Mucosa of rectum (tissue), 2 donors: ENCODE measurements around the gene NPB.

ENCODE experiments used
- H3K27ac ChIP-seq, 2 donors: one replicate each; pipeline ENCODE4 v1.7.0; 2013; ENCODE audit warnings: inconsistent platforms in 2 of 2, low read depth in 2 of 2, low read length in 2 of 2
- H3K27me3 ChIP-seq, 2 donors: one replicate each; pipeline ENCODE4 v1.7.0; 2013; ENCODE audit warnings: low read length in 2 of 2; ENCODE audit not compliant: control insufficient read depth in 2 of 2, insufficient read depth in 2 of 2
- H3K36me3 ChIP-seq, 2 donors: one replicate each; pipeline ENCODE4 v1.7.0; 2013; ENCODE audit warnings: low read length in 2 of 2; ENCODE audit not compliant: control insufficient read depth in 2 of 2, insufficient read depth in 2 of 2
- H3K4me1 ChIP-seq, 2 donors: one replicate each; pipeline ENCODE4 v1.7.0; 2013; ENCODE audit warnings: low read length in 2 of 2, mild to moderate bottlenecking in 1 of 2; ENCODE audit not compliant: control insufficient read depth in 2 of 2, insufficient read depth in 2 of 2
- H3K4me3 ChIP-seq, 2 donors: one replicate each; pipeline ENCODE4 v1.7.0; 2013; ENCODE audit warnings: low read length in 2 of 2
- H3K9ac ChIP-seq, 2 donors: one replicate each; pipeline ENCODE4 v1.7.0; 2013; ENCODE audit warnings: low read length in 2 of 2, low read depth in 1 of 2, mild to moderate bottlenecking in 1 of 2
- H3K9me3 ChIP-seq, 2 donors: one replicate each; pipeline ENCODE4 v1.7.0; 2013; ENCODE audit warnings: low read length in 2 of 2; ENCODE audit not compliant: control insufficient read depth in 2 of 2
- donor health status: healthy.
- donor health status: Normal muscosa, but diverticular disease.

Gene NPB

GRCh38 chr17:81899514-81900166, 2.4 kb upstream of the NPB start:
- peaks cover 0 to 3% of the 10 kb centered on the region in 2 donors for H3K4me1 ChIP-seq
- H3K36me3 ChIP-seq = peaks cover 15 to 27% of the 10 kb centered on the region in 2 donors

GRCh38 chr17:81900181-81900820, 1.7 kb upstream of the NPB start:
- peaks cover 0 to 3% of the 10 kb centered on the region in 2 donors for H3K27me3 ChIP-seq
- no peaks in the 10 kb centered on the region for H3K9me3 ChIP-seq
- H3K4me3 ChIP-seq = no peak overlapping the region
- peaks cover 0 to 3% of the 10 kb centered on the region in 2 donors for H3K4me1 ChIP-seq
- H3K27ac ChIP-seq = no peak overlapping the region
- no peak overlapping the region for H3K9ac ChIP-seq
- H3K36me3 ChIP-seq = peaks cover 16 to 32% of the 10 kb centered on the region in 2 donors

More at GRCh38 chr17:81899514-81900166, 2.4 kb upstream of the NPB start:
- Histone ChIP-seq H3K27ac (no peak overlapping the region), H3K27me3 (peaks cover 0 to 3% of the 10 kb centered on the region in 2 donors), H3K4me3 (no peak overlapping the region), H3K9ac (no peak overlapping the region), H3K9me3 (no peaks in the 10 kb centered on the region)

- H3K36me3 ChIP-seq = peaks cover 16 to 32% of the 10 kb centered on the region in 2 donors
These were observed 643 bp upstream of the NPB start for GRCh38 chr17:81901167-81902022.

GRCh38 chr17:81902653-81903414, 796 bp downstream of the NPB start:
- no peaks in the 10 kb centered on the region for H3K9me3 ChIP-seq
- peaks cover 23 to 37% of the 10 kb centered on the region in 2 donors for H3K36me3 ChIP-seq
- H3K4me3 ChIP-seq = no peak overlapping the region
- H3K27ac ChIP-seq = no peak overlapping the region
- peaks cover 0 to 3% of the 10 kb centered on the region in 2 donors for H3K27me3 ChIP-seq
- H3K9ac ChIP-seq = peak overlapping the region in 1 of 2 donors; percentile 38
- peaks cover 0 to 3% of the 10 kb centered on the region in 2 donors for H3K4me1 ChIP-seq

More at GRCh38 chr17:81901167-81902022, 643 bp upstream of the NPB start:
- H3K9me3 ChIP-seq = no peaks in the 10 kb centered on the region
- H3K4me3 ChIP-seq = no peak overlapping the region
- H3K27me3 ChIP-seq = peaks cover 0 to 3% of the 10 kb centered on the region in 2 donors
- peaks cover 0 to 3% of the 10 kb centered on the region in 2 donors for H3K4me1 ChIP-seq
- no peak overlapping the region for H3K9ac ChIP-seq
- H3K27ac ChIP-seq = no peak overlapping the region

- Histone ChIP-seq H3K27me3 (peaks cover 0 to 3% of the 10 kb centered on the region in 2 donors), H3K4me3 (no peak overlapping the region), H3K9ac (no peak overlapping the region), H3K9me3 (no peaks in the 10 kb centered on the region), H3K4me1 (peaks cover 0 to 3% of the 10 kb centered on the region in 2 donors), H3K27ac (no peak overlapping the region), H3K36me3 (peaks cover 23 to 38% of the 10 kb centered on the region in 2 donors)
These were observed 1.4 kb downstream of the NPB start for GRCh38 chr17:81903415-81903831.

- Histone ChIP-seq H3K9ac (no peak overlapping the region), H3K27me3 (peaks cover 0 to 3% of the 10 kb centered on the region in 2 donors), H3K4me3 (no peak overlapping the region), H3K27ac (no peak overlapping the region), H3K36me3 (peaks cover 21 to 32% of the 10 kb centered on the region in 2 donors), H3K4me1 (peaks cover 0 to 3% of the 10 kb centered on the region in 2 donors), H3K9me3 (no peaks in the 10 kb centered on the region)
These were observed 2.0 kb downstream of the NPB start for GRCh38 chr17:81903896-81904599.

- Histone ChIP-seq H3K36me3 (peaks cover 15 to 32% of the 10 kb centered on the region in 2 donors), H3K9me3 (no peaks in the 10 kb centered on the region), H3K27ac (no peak overlapping the region), H3K9ac (no peak overlapping the region), H3K4me3 (no peak overlapping the region), H3K27me3 (peaks cover 0 to 3% of the 10 kb centered on the region in 2 donors), H3K4me1 (peaks cover under 1 to 3% of the 10 kb centered on the region in 2 donors)
These were observed 2.8 kb downstream of the NPB start for GRCh38 chr17:81904600-81905423.

- Histone ChIP-seq H3K27me3 (peaks cover 0 to 3% of the 10 kb centered on the region in 2 donors), H3K36me3 (peaks cover 9 to 27% of the 10 kb centered on the region in 2 donors), H3K27ac (no peak overlapping the region), H3K9ac (no peak overlapping the region), H3K4me3 (no peak overlapping the region), H3K4me1 (peaks cover 7 to 10% of the 10 kb centered on the region in 2 donors), H3K9me3 (no peaks in the 10 kb centered on the region)
These were observed 3.4 kb downstream of the NPB start for GRCh38 chr17:81905424-81905875.
